GM10248 (cell line): ENCODE results near the gene CHD2.
"Not testable (repeated sequence)": the region's sequence is repeated elsewhere in the genome, so short reads cannot be mapped to it uniquely, and the experiment has no call there.

Experiments
- CTCF ChIA-PET: fragments of 300-600 bp; sonication (Branson Sonifier 250); formaldehyde crosslinking; extraction: SDS; loops from one replicate; lab custom pipeline; 2021; ENCODE audit warnings: antibody characterized with exemption; lab: Yijun Ruan, JAX
- POLR2A ChIA-PET: fragments of 350-650 bp; sonication (Branson Sonifier 250); formaldehyde crosslinking; extraction: SDS; loops from one replicate; lab custom pipeline; 2020; ENCODE audit warnings: antibody characterized with exemption; lab: Yijun Ruan, JAX
- DNase-seq: peaks from one replicate; pipeline ENCODE4 v3.0.0; 2012; ENCODE audit errors: extremely low spot score
- TF ChIP-seq, protein P1 (sequence below): IDR thresholded peaks from 2 replicates; pipeline ENCODE4 v1.5.1; 2012; ENCODE audit warnings: mild to moderate bottlenecking, low read depth; ENCODE audit errors: extremely low read depth, missing control alignments, control extremely low read depth

The CHD2 gene

DNA sequence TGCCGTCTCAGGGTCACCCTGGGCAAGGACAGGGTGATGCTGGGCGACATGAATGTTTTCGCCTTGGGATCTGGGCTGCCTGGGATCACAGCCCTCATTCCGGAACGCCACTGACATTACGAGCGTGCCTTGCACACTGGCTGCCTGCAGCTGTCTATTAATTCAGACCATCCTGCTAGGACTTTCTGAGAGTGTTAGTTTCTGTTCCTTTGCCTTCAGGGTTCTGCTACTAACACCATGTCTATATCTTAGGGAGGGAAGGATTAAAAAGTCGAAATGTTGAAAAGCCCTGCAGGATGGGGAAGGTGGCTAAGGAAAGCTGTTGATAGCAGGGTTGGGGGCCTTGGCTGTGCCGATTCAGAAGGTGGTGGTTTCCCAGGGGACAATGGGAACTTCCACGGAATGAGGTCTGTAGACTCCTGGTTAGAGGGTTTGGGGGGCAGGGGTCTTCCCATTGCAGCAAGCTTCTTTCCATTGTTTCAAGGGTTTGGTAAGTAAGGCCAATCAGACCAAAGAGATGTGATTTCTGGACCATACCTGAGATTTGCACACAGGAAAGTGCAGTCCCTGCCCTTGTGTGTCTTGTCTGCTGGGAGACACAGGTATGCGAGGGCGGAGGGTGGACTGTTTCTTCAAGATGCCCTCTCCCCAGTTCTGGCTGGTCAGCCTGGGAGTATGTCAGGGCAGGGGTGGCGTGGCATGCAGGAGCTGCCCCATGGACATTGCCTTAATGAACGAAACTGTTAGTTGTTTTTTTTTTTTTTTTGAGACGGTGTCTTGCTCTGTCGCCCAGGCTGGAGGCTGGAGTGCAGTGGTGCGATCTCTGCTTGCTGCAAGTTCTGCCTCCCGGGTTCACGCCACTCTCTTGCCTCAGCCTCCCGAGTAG lies 137.9 kb downstream of the CHD2 start:
- ChIA-PET POLR2A (no interaction called here), CTCF (interaction anchor here (1.0 to 3.2 kb wide), 6 partner anchors 8 to 1288 kb away, joined by 3 to 17 read pairs (median 3); no protein-coding TSS in a partner anchor)
- TF ChIP-seq, protein P1, sequence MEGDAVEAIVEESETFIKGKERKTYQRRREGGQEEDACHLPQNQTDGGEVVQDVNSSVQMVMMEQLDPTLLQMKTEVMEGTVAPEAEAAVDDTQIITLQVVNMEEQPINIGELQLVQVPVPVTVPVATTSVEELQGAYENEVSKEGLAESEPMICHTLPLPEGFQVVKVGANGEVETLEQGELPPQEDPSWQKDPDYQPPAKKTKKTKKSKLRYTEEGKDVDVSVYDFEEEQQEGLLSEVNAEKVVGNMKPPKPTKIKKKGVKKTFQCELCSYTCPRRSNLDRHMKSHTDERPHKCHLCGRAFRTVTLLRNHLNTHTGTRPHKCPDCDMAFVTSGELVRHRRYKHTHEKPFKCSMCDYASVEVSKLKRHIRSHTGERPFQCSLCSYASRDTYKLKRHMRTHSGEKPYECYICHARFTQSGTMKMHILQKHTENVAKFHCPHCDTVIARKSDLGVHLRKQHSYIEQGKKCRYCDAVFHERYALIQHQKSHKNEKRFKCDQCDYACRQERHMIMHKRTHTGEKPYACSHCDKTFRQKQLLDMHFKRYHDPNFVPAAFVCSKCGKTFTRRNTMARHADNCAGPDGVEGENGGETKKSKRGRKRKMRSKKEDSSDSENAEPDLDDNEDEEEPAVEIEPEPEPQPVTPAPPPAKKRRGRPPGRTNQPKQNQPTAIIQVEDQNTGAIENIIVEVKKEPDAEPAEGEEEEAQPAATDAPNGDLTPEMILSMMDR: no peak
- no peak for DNase-seq

DNA sequence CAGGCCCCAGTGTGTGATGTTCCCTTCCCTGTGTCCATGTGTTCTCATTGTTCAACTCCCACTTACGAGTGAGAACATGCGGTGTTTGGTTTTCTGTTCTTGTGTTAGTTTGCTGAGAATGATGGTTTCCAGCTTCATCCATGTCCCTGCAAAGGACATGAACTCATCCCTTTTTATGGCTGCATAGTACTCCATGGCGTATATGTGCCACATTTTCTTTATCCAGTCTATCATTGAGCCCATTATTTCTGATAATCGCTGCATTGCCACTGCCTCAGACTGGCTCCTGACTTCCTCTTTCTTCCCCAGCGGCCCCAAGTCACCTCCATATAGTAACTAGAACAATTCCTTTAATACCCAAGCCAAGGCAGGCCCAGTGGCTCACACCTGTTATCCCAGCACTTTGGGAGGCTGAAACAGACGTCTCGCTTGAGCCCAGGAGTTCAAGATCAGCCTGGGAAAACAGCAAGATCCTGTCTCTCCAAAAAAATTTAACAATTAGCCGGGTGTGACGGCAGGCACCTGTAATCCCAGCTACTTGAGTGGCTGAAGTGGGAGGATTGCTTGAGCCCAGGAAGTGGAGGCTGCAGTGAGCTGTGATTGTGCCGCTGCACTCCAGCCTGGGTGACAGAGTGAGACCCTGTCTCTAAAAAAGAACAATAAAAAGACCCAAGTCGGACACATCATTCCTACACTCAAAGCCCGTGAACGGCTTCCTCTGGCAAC lies 139.6 kb downstream of the CHD2 start:
- POLR2A ChIA-PET, DNase-seq: not testable (repeated sequence)
- CTCF ChIA-PET: interaction anchor here (2.5 to 3.2 kb wide), 2 partner anchors 10 to 1080 kb away, joined by 6 to 11 read pairs; no protein-coding TSS in a partner anchor

DNA sequence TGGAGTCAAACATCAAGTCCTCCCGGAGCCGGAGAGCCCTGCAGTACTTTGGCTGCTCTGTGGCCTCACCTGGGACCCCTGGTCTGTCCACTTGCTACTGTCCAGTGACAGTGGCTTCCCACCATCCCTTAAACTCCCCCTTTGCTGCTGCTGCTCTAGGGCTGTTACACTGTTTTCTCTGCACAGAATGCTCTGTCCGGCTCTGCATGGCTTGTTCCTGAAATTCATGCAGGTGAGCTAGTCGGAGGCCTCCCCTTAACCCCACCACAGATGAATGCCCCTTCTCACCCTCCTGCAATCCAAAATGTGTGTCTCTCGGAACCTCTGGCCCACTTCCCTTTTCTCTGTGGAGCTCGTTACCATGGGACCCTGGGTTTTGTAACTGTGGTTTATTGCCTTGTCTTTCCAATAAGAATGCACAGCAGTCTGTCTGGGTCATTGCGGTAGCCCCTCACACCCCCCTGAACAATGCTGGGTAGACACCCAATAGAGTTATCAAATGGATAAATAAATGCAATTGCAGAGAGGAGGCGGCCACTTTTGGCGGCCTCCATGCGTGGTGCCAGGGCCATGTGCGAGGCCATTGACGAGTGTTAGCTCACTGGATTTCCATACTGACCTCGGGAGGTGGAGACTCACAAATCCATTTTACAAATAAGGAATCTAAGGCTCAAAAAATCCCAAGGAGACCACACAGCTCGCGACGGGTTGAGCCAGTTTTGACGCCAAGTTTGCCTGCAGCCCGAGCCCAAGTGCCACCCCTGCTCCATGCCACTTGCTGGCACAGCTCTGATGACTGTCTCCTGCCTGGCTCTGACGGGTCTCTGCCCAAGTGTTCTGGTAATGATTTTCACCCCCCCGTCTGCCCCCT lies 140.4 kb downstream of the CHD2 start:
- CTCF ChIA-PET: interaction anchor here (0.8 to 3.2 kb wide), 3 partner anchors 11 to 1079 kb away, joined by 3 to 11 read pairs (median 6); no protein-coding TSS in a partner anchor
- POLR2A ChIA-PET: no interaction called here
- no peak for DNase-seq
- TF ChIP-seq, protein P1: no peak

DNA sequence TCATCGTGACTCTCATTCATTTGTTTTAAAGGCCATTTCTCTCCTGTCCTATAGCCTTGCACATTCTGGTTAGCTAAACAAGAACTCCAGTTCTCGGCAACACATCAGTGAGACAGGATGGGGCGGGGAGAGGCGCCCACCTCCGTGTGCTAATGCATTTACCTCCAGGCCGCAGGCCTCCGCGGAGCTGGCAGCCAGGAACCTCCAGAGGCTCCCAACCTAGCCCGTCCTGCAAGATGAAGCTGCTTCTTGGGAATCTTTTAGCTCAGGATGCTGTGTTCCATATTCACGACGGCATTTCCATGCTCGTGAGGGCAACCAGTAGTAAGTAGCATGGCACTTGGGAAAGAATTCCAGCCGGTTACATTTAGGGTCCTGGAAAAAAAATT lies 141.0 kb downstream of the CHD2 start:
- ChIA-PET CTCF (interaction anchor here (0.8 to 2.5 kb wide), 3 partner anchors 11 to 1079 kb away, joined by 3 to 6 read pairs (median 4); no protein-coding TSS in a partner anchor), POLR2A (no interaction called here)
- TF ChIP-seq, protein P1: no peak
- no peak for DNase-seq

DNA sequence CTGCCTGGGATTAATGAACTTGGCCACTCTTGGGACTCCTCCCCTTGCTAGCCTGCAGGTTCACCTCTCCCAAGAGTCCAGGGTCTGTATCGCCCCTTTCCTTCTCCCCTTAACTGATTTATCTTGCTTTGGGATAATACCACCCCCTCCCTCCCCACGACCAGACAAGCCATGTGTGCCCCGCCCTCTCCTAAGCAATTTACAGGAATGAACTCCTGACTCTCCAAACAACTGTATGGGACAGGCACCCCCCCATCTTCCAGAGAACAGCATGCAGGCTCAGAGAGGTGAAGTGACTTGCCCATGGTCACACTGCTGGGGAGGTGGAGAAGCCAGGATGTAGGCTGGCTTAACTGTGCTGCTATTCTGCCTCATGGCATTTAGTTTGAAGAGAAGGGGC lies 142.1 kb downstream of the CHD2 start:
- POLR2A ChIA-PET: no interaction called here
- TF ChIP-seq, protein P1: no peak
- no peak for DNase-seq

DNA sequence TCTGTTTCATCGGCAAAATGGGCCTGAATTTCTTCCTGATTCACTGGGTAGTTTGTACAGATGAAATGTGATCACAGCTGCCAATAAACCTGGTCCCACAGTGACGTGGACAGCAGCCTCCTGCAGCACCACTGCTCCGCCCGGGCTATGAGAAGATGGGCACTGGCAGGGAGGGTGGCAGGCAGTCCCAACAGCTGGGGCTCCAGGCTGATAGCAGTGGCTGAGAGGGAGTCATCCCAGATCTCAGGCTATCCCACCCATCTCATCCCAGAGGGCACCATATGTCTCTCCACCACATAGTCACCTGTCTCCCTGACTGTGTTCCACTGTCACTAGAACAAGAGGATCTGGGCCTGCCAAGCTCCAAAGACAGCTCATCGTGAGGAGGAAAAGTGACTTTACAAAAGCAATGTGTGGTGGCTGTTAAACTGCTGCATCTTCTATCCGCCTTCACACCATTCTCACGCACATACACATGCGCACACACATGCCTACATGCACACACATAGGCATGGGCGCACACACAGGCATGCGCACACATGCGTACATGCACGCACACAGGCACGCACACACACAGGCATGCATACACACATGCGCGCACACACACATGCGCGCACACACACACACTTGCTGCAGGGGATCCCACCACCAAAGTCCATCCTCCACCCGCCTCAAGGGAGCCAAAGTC lies 142.7 kb downstream of the CHD2 start:
- no peak for DNase-seq
- TF ChIP-seq, protein P1: no peak
- ChIA-PET CTCF (interaction anchor here (1.0 kb wide), 1 partner anchor 13 kb away, joined by 4 read pairs; no protein-coding TSS in a partner anchor), POLR2A (no interaction called here)

More for the DNA sequence above, 142.1 kb downstream of the CHD2 start:
- CTCF ChIA-PET: interaction anchor here (0.9 to 2.5 kb wide), 3 partner anchors 12 to 1078 kb away, joined by 4 to 6 read pairs (median 4); no protein-coding TSS in a partner anchor
